H9 (cell line): ENCODE measurements around the gene ASXL3. TPM values are rescaled to one million over a fixed set of nuclear protein-coding genes. Genes with fewer than 3 reads are reported as not detected.

Source experiments
- DNase-seq: peaks from one replicate; pipeline ENCODE4 v3.0.0-alpha.2; 2017
- H2AFZ ChIP-seq: one replicate; pipeline ENCODE4 v1.6.1; 2013; ENCODE audit warnings: mild to moderate bottlenecking, low read length, control low read depth, moderate library complexity
- H2AK5ac ChIP-seq: 2 replicates; pipeline ENCODE4 v1.6.1; 2013; ENCODE audit warnings: low read length, control low read depth, mixed read lengths; ENCODE audit not compliant: insufficient read length
- H2BK120ac ChIP-seq: one replicate; pipeline ENCODE4 v1.6.1; 2013; ENCODE audit warnings: low read depth, mild to moderate bottlenecking, low read length, control low read depth, inconsistent platforms; ENCODE audit not compliant: poor library complexity, severe bottlenecking
- H2BK12ac ChIP-seq: 2 replicates; pipeline ENCODE4 v1.6.1; 2013; ENCODE audit warnings: low read length, control low read depth, mixed read lengths, low read depth; ENCODE audit not compliant: insufficient read length
- H2BK15ac ChIP-seq: 2 replicates; pipeline ENCODE4 v1.6.1; 2013; ENCODE audit warnings: low read depth, low read length, control low read depth
- H2BK20ac ChIP-seq: one replicate; pipeline ENCODE4 v1.6.1; 2013; ENCODE audit warnings: low read depth, mild to moderate bottlenecking, low read length, control low read depth, inconsistent platforms; ENCODE audit not compliant: poor library complexity, severe bottlenecking
- H2BK5ac ChIP-seq: 2 replicates; pipeline ENCODE4 v1.6.1; 2013; ENCODE audit warnings: low read length, control low read depth, mixed read lengths; ENCODE audit not compliant: insufficient read length
- H3K14ac ChIP-seq: 2 replicates; pipeline ENCODE4 v1.6.1; 2013; ENCODE audit warnings: low read length, control low read depth; ENCODE audit not compliant: insufficient read depth
- H3K18ac ChIP-seq: 2 replicates; pipeline ENCODE4 v1.6.1; 2013; ENCODE audit warnings: low read depth, mild to moderate bottlenecking, mixed read lengths, low read length, control low read depth; ENCODE audit not compliant: insufficient read length
- H3K23ac ChIP-seq: 2 replicates; pipeline ENCODE4 v1.6.1; 2013; ENCODE audit warnings: low read length, control low read depth, mixed read lengths, low read depth; ENCODE audit not compliant: insufficient read length
- H3K23me2 ChIP-seq: 2 replicates; pipeline ENCODE4 v1.6.1; 2013; ENCODE audit warnings: low read depth, mild to moderate bottlenecking, mixed read lengths, low read length, control low read depth; ENCODE audit not compliant: insufficient read length, poor library complexity, severe bottlenecking
- H3K27ac ChIP-seq: 2 replicates; pipeline ENCODE4 v1.5.1; 2013; ENCODE audit warnings: low read length, control low read depth, mixed read lengths, low read depth; ENCODE audit not compliant: insufficient read length
- H3K27me3 ChIP-seq: 2 replicates; pipeline ENCODE4 v1.6.1; 2013; ENCODE audit warnings: low read length, control low read depth, inconsistent platforms; ENCODE audit not compliant: insufficient read depth
- H3K4ac ChIP-seq: 2 replicates; pipeline ENCODE4 v1.6.1; 2013; ENCODE audit warnings: low read depth, mild to moderate bottlenecking, control low read depth, inconsistent platforms, low read length, moderate library complexity
- H3K4me1 ChIP-seq: 2 replicates; pipeline ENCODE4 v1.6.1; 2013; ENCODE audit warnings: low read length, control low read depth, inconsistent platforms; ENCODE audit not compliant: insufficient read depth
- H3K4me2 ChIP-seq: 2 replicates; pipeline ENCODE4 v1.6.1; 2013; ENCODE audit warnings: low read length, control low read depth, mixed read lengths; ENCODE audit not compliant: insufficient read length, insufficient read depth
- H3K56ac ChIP-seq: 2 replicates; pipeline ENCODE4 v1.6.1; 2013; ENCODE audit warnings: low read depth, mild to moderate bottlenecking, mixed read lengths, low read length, control low read depth; ENCODE audit not compliant: insufficient read length
- H3K79me1 ChIP-seq: 2 replicates; pipeline ENCODE4 v1.6.1; 2013; ENCODE audit warnings: low read depth, mild to moderate bottlenecking, moderate library complexity, low read length, control low read depth, inconsistent platforms; ENCODE audit not compliant: insufficient read depth, poor library complexity, severe bottlenecking
- H3K79me2 ChIP-seq: 2 replicates; pipeline ENCODE4 v1.6.1; 2013; ENCODE audit warnings: low read length, control low read depth, inconsistent platforms; ENCODE audit not compliant: insufficient read depth
- H3K9ac ChIP-seq: 2 replicates; pipeline ENCODE4 v1.6.1; 2013; ENCODE audit warnings: low read length, control low read depth, mixed read lengths; ENCODE audit not compliant: insufficient read length; ENCODE audit errors: extremely low read depth
- H3K9me3 ChIP-seq: one replicate; pipeline ENCODE4 v1.6.1; 2013; ENCODE audit warnings: low read depth, low read length, inconsistent platforms; ENCODE audit not compliant: control insufficient read depth
- H3T11ph ChIP-seq: one replicate; pipeline ENCODE4 v1.6.1; 2013; ENCODE audit warnings: mild to moderate bottlenecking, low read length, control low read depth, inconsistent platforms
- H4K20me1 ChIP-seq: one replicate; pipeline ENCODE4 v1.6.1; 2013; ENCODE audit not compliant: control insufficient read depth, insufficient read length, insufficient read depth
- H4K5ac ChIP-seq: 2 replicates; pipeline ENCODE4 v1.6.1; 2013; ENCODE audit warnings: low read depth, mild to moderate bottlenecking, mixed read lengths, low read length, control low read depth; ENCODE audit not compliant: insufficient read length
- H4K8ac ChIP-seq: replicated peaks from 2 replicates; pipeline ENCODE4 v1.6.1; 2013; ENCODE audit warnings: low read length, control low read depth, mixed read lengths, low read depth; ENCODE audit not compliant: insufficient read length
- H4K91ac ChIP-seq: 2 replicates; pipeline ENCODE4 v1.6.1; 2013; ENCODE audit warnings: low read depth, mild to moderate bottlenecking, moderate library complexity, mixed read lengths, low read length, control low read depth; ENCODE audit not compliant: insufficient read length
- H3K27ac Mint-ChIP-seq, 3 experiments: 2 replicates in 2 of 3; 3 replicates in 1 of 3; pipeline ENCODE4 v1.8.0; 2020 to 2021; ENCODE audit warnings: mixed read lengths in 3 of 3, mild to moderate bottlenecking in 1 of 3, moderate library complexity in 1 of 3
- H3K27me3 Mint-ChIP-seq: 2 replicates; pipeline ENCODE4 v1.8.0; 2021; ENCODE audit warnings: low read depth, mild to moderate bottlenecking, moderate library complexity, mixed read lengths
- H3K36me3 Mint-ChIP-seq, 3 experiments: 2 replicates in 2 of 3; 3 replicates in 1 of 3; pipeline ENCODE4 v1.8.0; 2020 to 2021; ENCODE audit warnings: low read depth in 3 of 3, mixed read lengths in 3 of 3; ENCODE audit not compliant: insufficient read depth in 1 of 3
- H3K4me1 Mint-ChIP-seq, 2 experiments: 2 replicates each; pipeline ENCODE4 v1.8.0; 2020; ENCODE audit warnings: mixed read lengths in 2 of 2
- H3K4me3 Mint-ChIP-seq, 2 experiments: 2 replicates in 1 of 2; 3 replicates in 1 of 2; pipeline ENCODE4 v1.8.0; 2020 to 2021; ENCODE audit warnings: mild to moderate bottlenecking in 2 of 2, mixed read lengths in 2 of 2, moderate library complexity in 1 of 2
- H3K9me3 Mint-ChIP-seq, 2 experiments: 2 replicates in 1 of 2; 3 replicates in 1 of 2; pipeline ENCODE4 v1.8.0; 2020; ENCODE audit warnings: mild to moderate bottlenecking in 2 of 2, mixed read lengths in 2 of 2, moderate library complexity in 1 of 2
- WGBS: extraction: QIAGEN DNeasy Blood & Tissue Kit; methylation state at CpG from one replicate; pipeline ENCODE4 v1.1.7; 2013; ENCODE audit warnings: missing lambda C conversion rate, low lambda C conversion rate, mixed read lengths; ENCODE audit not compliant: insufficient read length; ENCODE audit errors: extremely low coverage; 5-methylcytosine and 5-hydroxymethylcytosine counted together
- total RNA-seq: library from RNA; stranded (reverse); gene quantifications from 2 replicates; pipeline ENCODE4 v1.2.1, GENCODE V29; 2021
- TF ChIP-seq, protein P1 (sequence below): fragments of 200-600 bp; sonication (generic); conservative IDR thresholded peaks from 3 replicates; pipeline ENCODE4 v1.8.0; 2021; ENCODE audit warnings: antibody characterized with exemption, mild to moderate bottlenecking

The ASXL3 gene
- total RNA-seq, 1 experiment from 2014 or later, result 0.35 TPM

DNA sequence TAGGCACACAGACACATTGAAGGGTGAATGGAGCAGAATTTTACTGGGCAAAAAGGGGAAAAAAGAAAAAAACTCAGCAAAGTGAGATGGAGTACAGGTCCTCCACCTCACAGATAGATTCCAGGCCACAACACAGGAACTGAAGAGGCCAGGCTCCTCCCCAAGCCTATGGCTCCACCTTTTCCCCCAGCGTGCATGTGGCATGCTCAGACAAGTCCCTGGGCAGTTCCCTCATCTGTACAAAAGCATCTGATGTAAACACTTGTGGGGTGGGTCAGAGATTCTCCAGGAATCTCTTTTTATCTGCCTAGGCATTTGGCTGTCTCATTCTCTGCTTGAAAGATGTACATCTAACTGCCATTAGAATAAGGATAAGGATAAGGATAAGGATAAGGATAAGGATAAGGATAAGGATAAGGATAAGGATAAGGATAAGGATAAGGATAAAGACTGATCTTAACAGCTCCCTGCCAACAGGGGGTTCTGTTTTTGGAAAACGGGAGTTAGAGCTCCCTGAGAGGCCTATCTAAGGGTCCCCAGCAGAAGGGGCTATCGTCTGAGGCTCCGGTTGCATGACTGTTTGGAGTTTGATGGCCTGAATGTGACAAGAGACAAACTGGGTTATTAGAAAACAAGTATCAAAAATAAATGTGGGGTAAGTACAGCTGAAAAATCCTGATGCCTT, 17.2 kb upstream of the ASXL3 start:
- Mint-ChIP-seq H3K9me3 (peaks cover 0 to 5% of the 10 kb centered on the region in 2 experiments; a peak in 2 of 5 replicates), H3K4me3 (no peak overlapping the region), H3K27me3 (no peaks in the 10 kb centered on the region), H3K27ac (peak overlapping the region in 1 of 3 experiments; percentile 60; a peak in 1 of 7 replicates), H3K36me3 (peaks cover 0 to 5% (median 3%) of the 10 kb centered on the region in 3 experiments; a peak in 4 of 7 replicates), H3K4me1 (peaks cover 8 to 10% of the 10 kb centered on the region in 2 experiments)
- Histone ChIP-seq H2AK5ac (no peak overlapping the region), H2AFZ (peak overlapping the region; percentile 3), H2BK15ac (no peak overlapping the region), H3K9ac (no peak overlapping the region), H3K27ac (no peak overlapping the region), H4K20me1 (no peaks in the 10 kb centered on the region), H3K4me1 (no peaks in the 10 kb centered on the region), H3K23ac (no peak overlapping the region), H3K4me2 (no peak overlapping the region), H3T11ph (no peak overlapping the region), H3K18ac (no peak overlapping the region), H2BK12ac (no peak overlapping the region), H3K56ac (no peak overlapping the region), H4K91ac (no peak overlapping the region), H3K27me3 (no peaks in the 10 kb centered on the region), H3K9me3 (no peaks in the 10 kb centered on the region), H3K14ac (no peak overlapping the region), H3K23me2 (no peaks in the 10 kb centered on the region), H3K79me1 (no peaks in the 10 kb centered on the region), H2BK120ac (no peak overlapping the region), H3K79me2 (no peaks in the 10 kb centered on the region), H4K8ac (no peak overlapping the region), H2BK20ac (no peak overlapping the region), H3K4ac (no peak overlapping the region), H4K5ac (no peak overlapping the region), H2BK5ac (no peak overlapping the region)
- TF ChIP-seq, protein P1, sequence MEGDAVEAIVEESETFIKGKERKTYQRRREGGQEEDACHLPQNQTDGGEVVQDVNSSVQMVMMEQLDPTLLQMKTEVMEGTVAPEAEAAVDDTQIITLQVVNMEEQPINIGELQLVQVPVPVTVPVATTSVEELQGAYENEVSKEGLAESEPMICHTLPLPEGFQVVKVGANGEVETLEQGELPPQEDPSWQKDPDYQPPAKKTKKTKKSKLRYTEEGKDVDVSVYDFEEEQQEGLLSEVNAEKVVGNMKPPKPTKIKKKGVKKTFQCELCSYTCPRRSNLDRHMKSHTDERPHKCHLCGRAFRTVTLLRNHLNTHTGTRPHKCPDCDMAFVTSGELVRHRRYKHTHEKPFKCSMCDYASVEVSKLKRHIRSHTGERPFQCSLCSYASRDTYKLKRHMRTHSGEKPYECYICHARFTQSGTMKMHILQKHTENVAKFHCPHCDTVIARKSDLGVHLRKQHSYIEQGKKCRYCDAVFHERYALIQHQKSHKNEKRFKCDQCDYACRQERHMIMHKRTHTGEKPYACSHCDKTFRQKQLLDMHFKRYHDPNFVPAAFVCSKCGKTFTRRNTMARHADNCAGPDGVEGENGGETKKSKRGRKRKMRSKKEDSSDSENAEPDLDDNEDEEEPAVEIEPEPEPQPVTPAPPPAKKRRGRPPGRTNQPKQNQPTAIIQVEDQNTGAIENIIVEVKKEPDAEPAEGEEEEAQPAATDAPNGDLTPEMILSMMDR, result no peak
- WGBS, result no CpG with 5 or more reads among the region's 4 CpGs
- peak; percentile 57 for DNase-seq
